Measurements from ENCODE around the gene CEBPA. TPM values are rescaled to one million over a fixed set of nuclear protein-coding genes. Genes with fewer than 3 reads are reported as not detected.

Gene CEBPA
- total RNA-seq, 4 donors from 2014 or later, result 12.9 to 31.0 (median 17.4) TPM

- TF ChIP-seq POLR2A (IDR thresholded peaks at IDR 0.05) (no peak), CTCF (IDR thresholded peaks at IDR 0.05) (no peak)
Measured at GRCh38 chr19:33266974-33267484, 35.3 kb downstream of the CEBPA start.

GRCh38 chr19:33264881-33265445 lies 37.4 kb downstream of the CEBPA start:
- WGBS, 2 donors, result 90 to 91% methylated on average over 9 to 14 of the region's 14 CpGs
- intact Hi-C loops (cut with DNase I), result no loop called here
- DNase-seq, result no peak

More at GRCh38 chr19:33266974-33267484, 35.3 kb downstream of the CEBPA start:
- H3K27me3 ChIP-seq, result no peaks in the 10 kb centered on the region
- H3K9me3 ChIP-seq, result no peaks in the 10 kb centered on the region
- H3K4me1 ChIP-seq, result no peaks in the 10 kb centered on the region
- H3K4me3 ChIP-seq (replicated peaks in 1 of 3), result no peak overlapping the region
- intact Hi-C loops (cut with DNase I), result no loop called here
- H3K36me3 ChIP-seq, result no peaks in the 10 kb centered on the region
- 76 to 82% methylated on average over 10 to 20 of the region's 20 CpGs for WGBS, 2 donors
- no peak overlapping the region for H3K27ac ChIP-seq
- no peak for DNase-seq

GRCh38 chr19:33263325-33264023 lies 38.9 kb downstream of the CEBPA start:
- DNase-seq, result no peak
- TF ChIP-seq CTCF (IDR thresholded peaks at IDR 0.05), result no peak
- TF ChIP-seq POLR2A (IDR thresholded peaks at IDR 0.05), result no peak
- Histone ChIP-seq H3K9me3 (no peaks in the 10 kb centered on the region), H3K4me3 (replicated peaks in 1 of 3) (no peak overlapping the region), H3K27me3 (no peaks in the 10 kb centered on the region), H3K27ac (no peak overlapping the region), H3K4me1 (no peaks in the 10 kb centered on the region), H3K36me3 (no peaks in the 10 kb centered on the region)
- WGBS, 2 donors, result 91% methylated on average over 23 to 25 of the region's 25 CpGs
- intact Hi-C loops (cut with DNase I), result no loop called here

More at GRCh38 chr19:33264881-33265445, 37.4 kb downstream of the CEBPA start:
- Histone ChIP-seq H3K9me3 (no peaks in the 10 kb centered on the region), H3K36me3 (no peaks in the 10 kb centered on the region), H3K27ac (no peak overlapping the region), H3K4me3 (replicated peaks in 1 of 3) (no peak overlapping the region), H3K4me1 (no peaks in the 10 kb centered on the region), H3K27me3 (no peaks in the 10 kb centered on the region)
- TF ChIP-seq POLR2A (IDR thresholded peaks at IDR 0.05) (no peak), CTCF (IDR thresholded peaks at IDR 0.05) (no peak)

GRCh38 chr19:33261511-33262189 lies 40.7 kb downstream of the CEBPA start:
- intact Hi-C loops (cut with DNase I), result no loop called here
- no peak for DNase-seq
- Histone ChIP-seq H3K9me3 (no peaks in the 10 kb centered on the region), H3K4me1 (no peaks in the 10 kb centered on the region), H3K27ac (no peak overlapping the region), H3K27me3 (no peaks in the 10 kb centered on the region), H3K4me3 (replicated peaks in 1 of 3) (no peak overlapping the region), H3K36me3 (no peaks in the 10 kb centered on the region)
- WGBS, 2 donors, result 80 to 86% methylated on average over 9 to 13 of the region's 14 CpGs
- TF ChIP-seq POLR2A (IDR thresholded peaks at IDR 0.05) (no peak), CTCF (IDR thresholded peaks at IDR 0.05) (no peak)
